AG04450 (cell line): ENCODE measurements around the gene MED9. TPM values are rescaled to one million over a fixed set of nuclear protein-coding genes. Genes with fewer than 3 reads are reported as not detected.
A peak's percentile ranks its signal among the peaks of the same experiment; 100 is the strongest.

ENCODE experiments used
- CTCF ChIA-PET: fragments of 300-600, 350-600 bp; formaldehyde crosslinking; extraction: SDS; loops from one replicate; lab custom pipeline; 2022; ENCODE audit warnings: antibody characterized with exemption, inconsistent platforms; lab: Charles Lee
- POLR2A ChIA-PET: fragments of 350-600 bp; formaldehyde crosslinking; extraction: SDS; loops from one replicate; lab custom pipeline; 2021; ENCODE audit warnings: antibody characterized with exemption, inconsistent platforms; lab: Yijun Ruan, JAX
- DNase-seq: peaks from one replicate; pipeline ENCODE4 v3.0.0-alpha.2; 2011; ENCODE audit warnings: low read depth, low spot score
- H3K27ac ChIP-seq: one replicate; pipeline ENCODE4 v1.5.1; 2012; ENCODE audit warnings: low read depth, low read length, control low read depth
- H3K27me3 ChIP-seq: one replicate; pipeline ENCODE4 v1.6.0; 2012; ENCODE audit warnings: low read length; ENCODE audit not compliant: control insufficient read depth, insufficient read depth
- H3K4me3 ChIP-seq: 2 replicates; pipeline ENCODE4 v1.5.1; 2011; ENCODE audit warnings: mild to moderate bottlenecking, low read depth, low read length, control low read depth
- H3K9me3 ChIP-seq: 2 replicates; pipeline ENCODE4 v1.5.1; 2012; ENCODE audit warnings: low read length; ENCODE audit not compliant: control insufficient read depth, insufficient read depth
- polyA plus RNA-seq: library from polyadenylated mRNA; depleted of rRNA; stranded (reverse); fragments of >200 nt; gene quantifications from 2 replicates; pipeline ENCODE4 v1.2.3, GENCODE V29; 2011
- TF ChIP-seq, protein P1 (sequence below): IDR thresholded peaks from 2 replicates; pipeline ENCODE4 v1.5.1; 2011; ENCODE audit warnings: low read depth, low read length, control low read depth, inconsistent platforms

The MED9 gene
- polyA plus RNA-seq, 1 experiment, result 11.6 TPM

GRCh38 chr17:17434477-17434876 is 42.3 kb upstream of the MED9 start:
- POLR2A ChIA-PET, result interaction anchor here (1.0 to 2.1 kb wide), 3 partner anchors 12 to 62 kb away, joined by 3 to 10 read pairs (median 6); partner anchors contain the start of gene RASD1
- Histone ChIP-seq H3K9me3 (no peaks in the 10 kb centered on the region), H3K4me3 (no peak overlapping the region), H3K27ac (peak overlapping the region; percentile 83), H3K27me3 (no peaks in the 10 kb centered on the region)
- no peak for DNase-seq
- TF ChIP-seq, protein P1, sequence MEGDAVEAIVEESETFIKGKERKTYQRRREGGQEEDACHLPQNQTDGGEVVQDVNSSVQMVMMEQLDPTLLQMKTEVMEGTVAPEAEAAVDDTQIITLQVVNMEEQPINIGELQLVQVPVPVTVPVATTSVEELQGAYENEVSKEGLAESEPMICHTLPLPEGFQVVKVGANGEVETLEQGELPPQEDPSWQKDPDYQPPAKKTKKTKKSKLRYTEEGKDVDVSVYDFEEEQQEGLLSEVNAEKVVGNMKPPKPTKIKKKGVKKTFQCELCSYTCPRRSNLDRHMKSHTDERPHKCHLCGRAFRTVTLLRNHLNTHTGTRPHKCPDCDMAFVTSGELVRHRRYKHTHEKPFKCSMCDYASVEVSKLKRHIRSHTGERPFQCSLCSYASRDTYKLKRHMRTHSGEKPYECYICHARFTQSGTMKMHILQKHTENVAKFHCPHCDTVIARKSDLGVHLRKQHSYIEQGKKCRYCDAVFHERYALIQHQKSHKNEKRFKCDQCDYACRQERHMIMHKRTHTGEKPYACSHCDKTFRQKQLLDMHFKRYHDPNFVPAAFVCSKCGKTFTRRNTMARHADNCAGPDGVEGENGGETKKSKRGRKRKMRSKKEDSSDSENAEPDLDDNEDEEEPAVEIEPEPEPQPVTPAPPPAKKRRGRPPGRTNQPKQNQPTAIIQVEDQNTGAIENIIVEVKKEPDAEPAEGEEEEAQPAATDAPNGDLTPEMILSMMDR, result no peak
- CTCF ChIA-PET, result no interaction called here

- Histone ChIP-seq H3K9me3 (no peaks in the 10 kb centered on the region), H3K27me3 (no peaks in the 10 kb centered on the region), H3K4me3 (peak overlapping the region; percentile 27; the same call in 1 of the 2 replicates), H3K27ac (peak overlapping the region; percentile 93)
- peak; percentile 92 for DNase-seq
- TF ChIP-seq, protein P1, result peak; percentile 66
- ChIA-PET CTCF (interaction anchor here (0.9 to 2.0 kb wide), 6 partner anchors 8 to 32 kb away, joined by 3 to 12 read pairs (median 6); no protein-coding TSS in a partner anchor), POLR2A (interaction anchor here (0.5 to 2.1 kb wide), 6 partner anchors 10 to 82 kb away, joined by 3 to 10 read pairs (median 4); partner anchors contain the start of gene RASD1)
Observed at GRCh38 chr17:17435323-17435722, 41.5 kb upstream of the MED9 start.

DNA sequence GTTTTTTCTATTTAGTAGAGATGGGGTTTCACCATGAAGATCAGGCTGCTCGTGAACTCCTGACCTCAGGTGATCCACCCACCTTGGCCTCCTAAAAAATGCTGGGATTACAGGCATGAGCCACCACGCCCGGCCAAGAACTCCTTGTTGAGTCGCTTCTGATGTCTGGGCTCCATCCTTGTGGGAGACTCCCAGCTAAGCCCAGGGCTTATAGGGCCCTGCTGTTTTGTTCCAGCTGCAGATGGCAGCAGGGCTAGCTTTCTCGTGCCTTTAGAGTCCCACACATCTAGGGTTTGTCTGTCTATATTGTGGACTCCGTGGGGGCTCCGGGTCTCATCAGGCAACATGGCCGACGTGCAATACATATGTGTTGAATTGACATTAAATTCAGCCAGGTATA is 39.3 kb upstream of the MED9 start:
- Histone ChIP-seq H3K4me3 (no peak overlapping the region), H3K27ac (no peak overlapping the region), H3K27me3 (no peaks in the 10 kb centered on the region), H3K9me3 (no peaks in the 10 kb centered on the region)
- TF ChIP-seq, protein P1, result no peak
- ChIA-PET POLR2A (interaction anchor here (0.5 kb wide), 1 partner anchor 59 kb away, joined by 3 read pairs; the partner anchor contains the start of gene RASD1), CTCF (no interaction called here)
- no peak for DNase-seq

- POLR2A ChIA-PET, result no interaction called here
- Histone ChIP-seq H3K27me3 (no peaks in the 10 kb centered on the region), H3K9me3 (no peaks in the 10 kb centered on the region), H3K27ac (no peak overlapping the region), H3K4me3 (no peak overlapping the region)
- CTCF ChIA-PET, result no interaction called here
- no peak for DNase-seq
- TF ChIP-seq, protein P1, result no peak
Observed at GRCh38 chr17:17437893-17438292, 38.9 kb upstream of the MED9 start.

DNA sequence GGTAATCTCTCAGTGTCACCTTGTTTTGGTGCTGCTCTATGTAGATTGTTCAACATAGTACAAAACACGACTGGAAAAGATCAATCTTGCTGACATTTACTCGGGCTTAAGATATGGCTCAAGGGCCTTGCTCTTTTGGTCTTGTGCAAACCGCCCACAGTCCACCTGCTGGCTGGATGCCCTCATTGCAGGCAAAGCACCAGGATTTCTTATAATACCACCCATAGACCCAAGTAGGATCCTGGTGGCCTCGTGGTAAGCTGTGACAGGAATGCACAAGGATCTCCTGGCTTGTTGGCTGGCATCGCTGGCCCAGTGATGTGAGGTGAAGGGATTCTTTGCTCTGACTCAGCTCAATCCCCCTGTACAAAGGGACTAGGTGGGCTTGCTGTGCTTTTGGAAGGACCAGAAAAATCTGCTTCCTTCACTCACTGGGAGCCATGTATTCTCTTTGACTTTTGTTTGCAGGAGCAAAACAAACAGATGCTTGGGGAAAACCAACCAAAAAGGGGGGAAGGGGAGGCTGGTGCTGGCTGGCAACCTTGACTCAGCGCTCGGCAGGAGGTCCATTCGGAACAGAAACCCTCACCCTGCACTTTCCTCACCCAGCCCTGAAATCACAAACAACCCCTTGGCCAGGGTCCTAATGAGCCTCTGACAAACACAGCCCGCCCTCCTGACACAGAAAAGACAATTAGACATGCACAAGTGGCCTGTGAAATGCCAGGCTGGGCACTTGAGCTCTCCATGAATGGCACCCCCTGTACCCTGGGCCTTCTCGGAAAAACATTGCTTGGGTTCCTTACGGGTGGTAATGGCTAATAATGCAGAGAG is 36.6 kb upstream of the MED9 start:
- POLR2A ChIA-PET, result no interaction called here
- no peak for DNase-seq
- peaks cover 2% of the 10 kb centered on the region; the same call in 1 of the 2 replicates for H3K9me3 ChIP-seq
- H3K27me3 ChIP-seq, result no peaks in the 10 kb centered on the region
- CTCF ChIA-PET, result interaction anchor here (1.0 kb wide), 1 partner anchor 76 kb away, joined by 3 read pairs; no protein-coding TSS in a partner anchor
- no peak overlapping the region for H3K4me3 ChIP-seq
- no peak overlapping the region for H3K27ac ChIP-seq
- TF ChIP-seq, protein P1, result peak; percentile 52
